ENCODE measurements around the gene RPL23.
"Not testable (repeated sequence)": the region's sequence is repeated elsewhere in the genome, so short reads cannot be mapped to it uniquely, and the experiment has no call there.

RPL23 gene

GRCh38 chr17:38867179-38867967 is 13.9 kb upstream of the RPL23 start:
- DNase-seq: peak; percentile 24

GRCh38 chr17:38864636-38865398 is 11.3 kb upstream of the RPL23 start:
- DNase-seq: no peak

- DNase-seq: no peak
These were observed 7.9 kb upstream of the RPL23 start for GRCh38 chr17:38861399-38861843.

- no peak for DNase-seq
These were observed 3.8 kb upstream of the RPL23 start for GRCh38 chr17:38857271-38857670.

GRCh38 chr17:38855101-38855714 is 1.7 kb upstream of the RPL23 start:
- not testable (repeated sequence) for DNase-seq

GRCh38 chr17:38852771-38853291 is 690 bp downstream of the RPL23 start:
- DNase-seq: no peak

GRCh38 chr17:38851434-38851833 is 2.1 kb downstream of the RPL23 start:
- no peak for DNase-seq

GRCh38 chr17:38850374-38850773 is 3.1 kb downstream of the RPL23 start:
- DNase-seq: no peak

GRCh38 chr17:38848939-38849605 is 4.4 kb downstream of the RPL23 start:
- no peak for DNase-seq

- DNase-seq: no peak
These were observed 5.0 kb downstream of the RPL23 start for GRCh38 chr17:38848557-38848891.

- DNase-seq: no peak
These were observed 9.2 kb downstream of the RPL23 start for GRCh38 chr17:38844261-38844757.

- DNase-seq: no peak
These were observed 27.7 kb downstream of the RPL23 start for GRCh38 chr17:38825762-38826247.

- DNase-seq: peak; percentile 54
These were observed 28.4 kb downstream of the RPL23 start, which contains the start of gene CWC25 for GRCh38 chr17:38824899-38825761. TSS of gene CWC25 (minus strand) at chr17:38825321. CDS start at chr17:38825183, 138 bp downstream.

GRCh38 chr17:38815576-38816193 is 37.8 kb downstream of the RPL23 start:
- DNase-seq: no peak

- no peak for DNase-seq
These were observed 43.7 kb downstream of the RPL23 start for GRCh38 chr17:38809828-38810227.

GRCh38 chr17:38800237-38800760 is 53.2 kb downstream of the RPL23 start:
- DNase-seq: no peak

- DNase-seq: peak; percentile 83
These were observed 53.9 kb downstream of the RPL23 start, which contains the start of gene PIP4K2B for GRCh38 chr17:38799501-38800236. TSS of gene PIP4K2B (minus strand) at chr17:38799556. CDS start at chr17:38799424, 132 bp downstream.

GRCh38 chr17:38798614-38799500 is 54.7 kb downstream of the RPL23 start:
- DNase-seq: no peak

Measured in SIG-M5 (cell line).